HepG2 (cell line): Measurements from ENCODE around the gene ADIPOR2.

ENCODE experiments used
- ARNT ChIP-seq: fragments of 450-650 bp; IDR thresholded peaks from 2 replicates; pipeline ENCODE4 v1.6.1; 2017
- BHLHE40 ChIP-seq: IDR thresholded peaks from 2 replicates; pipeline ENCODE4 v1.6.1; 2011; ENCODE audit warnings: low read length, improper control_type of control experiment
- CTCF ChIP-seq: sonication (generic); formaldehyde crosslinking; IDR thresholded peaks from 2 replicates; pipeline ENCODE4 v1.5.0; 2020; ENCODE audit warnings: mild to moderate bottlenecking, missing genetic modification reagents, moderate library complexity
- EEA1 ChIP-seq: sonication (generic); formaldehyde crosslinking; IDR thresholded peaks from 2 replicates; pipeline ENCODE4 v1.5.1; 2020; ENCODE audit warnings: mild to moderate bottlenecking, missing genetic modification reagents, borderline replicate concordance
- GPN1 ChIP-seq: sonication (generic); formaldehyde crosslinking; IDR thresholded peaks from 2 replicates; pipeline ENCODE4 v1.5.1; 2020; ENCODE audit warnings: missing genetic modification reagents, borderline replicate concordance
- MAX ChIP-seq: IDR thresholded peaks from 2 replicates; pipeline ENCODE4 v1.6.1; 2012; ENCODE audit warnings: inconsistent platforms
- NAIF1 ChIP-seq: sonication (generic); formaldehyde crosslinking; IDR thresholded peaks from 2 replicates; pipeline ENCODE4 v1.5.0; 2020; ENCODE audit warnings: mild to moderate bottlenecking, missing genetic modification reagents, borderline replicate concordance
- NCOA2 ChIP-seq: sonication (generic); formaldehyde crosslinking; IDR thresholded peaks from 2 replicates; pipeline ENCODE4 v1.8.0; 2022; ENCODE audit warnings: inconsistent platforms
- POGK ChIP-seq: sonication (generic); formaldehyde crosslinking; conservative IDR thresholded peaks from 2 replicates; pipeline ENCODE4 v1.8.0; 2022; ENCODE audit warnings: mild to moderate bottlenecking, moderate library complexity, missing genetic modification reagents
- RFX1 ChIP-seq: fragments of 450-650 bp; IDR thresholded peaks from 2 replicates; pipeline ENCODE4 v1.6.1; 2017
- SKI ChIP-seq: fragments of 450-650 bp; IDR thresholded peaks from one replicate; pipeline ENCODE4 v1.6.1; 2018; ENCODE audit warnings: mild to moderate bottlenecking; ENCODE audit not compliant: partially characterized antibody
- USF2 ChIP-seq, 2 experiments: sonication (generic) in 1 of 2; formaldehyde crosslinking in 1 of 2; IDR thresholded peaks; 2 replicates each; pipeline versions ENCODE4 v1.5.1 to v1.6.1; 2011 to 2020; ENCODE audit warnings: borderline replicate concordance in 1 of 2, low read depth in 1 of 2, low read length in 1 of 2, mild to moderate bottlenecking in 1 of 2, missing genetic modification reagents in 1 of 2, moderate library complexity in 1 of 2
- ZBTB7A ChIP-seq: sonication (generic); formaldehyde crosslinking; IDR thresholded peaks from 2 replicates; pipeline ENCODE4 v1.8.0; 2022; ENCODE audit warnings: mild to moderate bottlenecking, missing genetic modification reagents
- ZNF143 ChIP-seq: sonication (generic); formaldehyde crosslinking; IDR thresholded peaks from 2 replicates; pipeline ENCODE4 v1.4.0; 2020; ENCODE audit warnings: missing genetic modification reagents

GRCh38 chr12:1644534-1645438 is 46.1 kb upstream of the ADIPOR2 start:
- TF ChIP-seq USF2 (IDR thresholded peaks at IDR 0.05; ENCODE audit: low read depth, low read length) (no peak), USF2 (CRISPR knock-in tag; IDR thresholded peaks at IDR 0.05; ENCODE audit: borderline replicate concordance) (no peak), RFX1 (no peak), CTCF (no peak), BHLHE40 (no peak), ZBTB7A (CRISPR knock-in tag) (no peak), NCOA2 (CRISPR knock-in tag) (no peak), ARNT (no peak), MAX (no peak), POGK (CRISPR knock-in tag) (no peak), ZNF143 (CRISPR knock-in tag) (no peak), SKI (no peak), EEA1 (CRISPR knock-in tag) (no peak), NAIF1 (CRISPR knock-in tag) (no peak), GPN1 (CRISPR knock-in tag) (no peak)
